Epidermal melanocyte (primary cell): ENCODE data around the gene GPHA2.

ENCODE experiments used
- DNase-seq: peaks from one replicate; pipeline ENCODE4 v3.0.0; 2011; ENCODE audit warnings: low spot score; ENCODE audit not compliant: insufficient read length

Gene GPHA2

DNA sequence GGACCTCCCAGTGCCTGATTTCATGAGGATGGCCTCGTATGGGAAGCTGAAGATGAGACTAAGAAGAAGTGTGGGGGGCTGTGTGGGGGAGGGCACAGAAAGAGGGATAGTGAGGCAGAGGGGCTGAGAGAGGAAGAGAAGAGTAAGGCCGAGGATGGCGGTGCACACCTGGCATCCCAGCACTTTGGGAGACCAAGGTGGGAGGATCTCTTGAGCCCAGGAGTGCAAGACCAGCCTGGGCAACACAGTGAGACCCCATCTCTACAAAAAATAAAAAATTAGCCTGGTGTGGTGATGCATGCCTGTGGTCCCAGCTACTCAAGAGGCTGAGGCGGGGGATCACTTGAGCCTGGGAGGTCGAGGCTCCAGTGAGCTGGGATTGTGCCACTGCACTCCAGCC, 43.8 kb downstream of the GPHA2 start:
- no peak for DNase-seq

- no peak for DNase-seq
Observed at GRCh38 chr11:64891215-64891848, 44.4 kb downstream of the GPHA2 start.

DNA sequence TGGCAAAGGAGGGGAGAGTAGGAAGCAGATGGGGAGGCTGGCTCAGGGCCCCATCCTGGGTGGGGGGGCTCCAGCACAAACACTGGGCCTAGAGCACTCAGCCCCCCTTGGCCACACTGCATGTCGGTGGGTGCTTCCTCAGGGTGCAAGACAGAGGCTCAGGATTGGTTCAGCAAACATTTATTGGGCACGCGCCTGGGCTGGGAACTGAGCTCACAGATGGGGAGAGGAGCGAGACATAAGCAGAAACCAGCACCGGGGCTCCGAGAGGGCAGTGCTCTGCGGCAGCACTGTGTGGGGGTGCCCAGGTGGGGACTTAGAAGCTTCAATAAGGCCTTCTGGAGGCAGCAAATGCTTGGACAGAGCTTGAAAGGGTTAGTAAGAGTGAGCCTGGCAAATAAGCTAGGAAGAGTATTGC, 45.2 kb downstream of the GPHA2 start:
- no peak for DNase-seq

- DNase-seq, result no peak
Observed at GRCh38 chr11:64888729-64889511, 46.8 kb downstream of the GPHA2 start.

GRCh38 chr11:64888406-64888728, 47.3 kb downstream of the GPHA2 start:
- no peak for DNase-seq

DNA sequence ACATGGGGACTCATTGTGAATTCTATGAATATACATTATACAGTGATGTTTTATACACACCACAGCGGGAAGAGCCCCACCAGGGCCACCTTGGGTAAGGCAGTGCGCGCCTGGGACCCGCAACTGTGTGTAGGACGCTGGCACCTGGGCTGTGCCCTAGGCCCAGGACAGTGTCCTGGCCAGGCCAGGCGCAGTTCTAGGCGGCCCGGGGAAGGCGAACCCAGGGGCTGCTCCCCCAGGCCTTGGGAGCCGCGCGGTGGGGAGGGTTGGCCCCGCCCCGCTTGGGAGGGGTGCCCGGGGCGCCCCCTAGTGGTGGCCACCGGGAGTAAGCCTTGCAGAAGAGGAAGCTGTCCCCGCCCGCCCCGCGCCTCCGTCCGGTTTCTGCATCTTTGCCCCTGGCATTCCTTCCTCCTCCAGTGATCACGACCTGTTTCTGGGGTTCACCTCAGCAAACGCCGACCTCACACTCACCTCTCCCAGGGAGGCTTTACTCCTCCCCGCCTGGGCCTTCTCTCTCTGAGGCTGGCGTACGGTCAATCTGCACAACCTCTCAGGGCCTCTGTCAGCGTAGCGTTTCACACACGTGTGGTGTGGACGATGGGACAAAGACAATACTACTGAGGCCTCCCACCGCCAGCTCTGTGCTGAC, 47.8 kb downstream of the GPHA2 start:
- peak; percentile 79 for DNase-seq

- no peak for DNase-seq
Observed at GRCh38 chr11:64887234-64887756, 48.4 kb downstream of the GPHA2 start.

DNA sequence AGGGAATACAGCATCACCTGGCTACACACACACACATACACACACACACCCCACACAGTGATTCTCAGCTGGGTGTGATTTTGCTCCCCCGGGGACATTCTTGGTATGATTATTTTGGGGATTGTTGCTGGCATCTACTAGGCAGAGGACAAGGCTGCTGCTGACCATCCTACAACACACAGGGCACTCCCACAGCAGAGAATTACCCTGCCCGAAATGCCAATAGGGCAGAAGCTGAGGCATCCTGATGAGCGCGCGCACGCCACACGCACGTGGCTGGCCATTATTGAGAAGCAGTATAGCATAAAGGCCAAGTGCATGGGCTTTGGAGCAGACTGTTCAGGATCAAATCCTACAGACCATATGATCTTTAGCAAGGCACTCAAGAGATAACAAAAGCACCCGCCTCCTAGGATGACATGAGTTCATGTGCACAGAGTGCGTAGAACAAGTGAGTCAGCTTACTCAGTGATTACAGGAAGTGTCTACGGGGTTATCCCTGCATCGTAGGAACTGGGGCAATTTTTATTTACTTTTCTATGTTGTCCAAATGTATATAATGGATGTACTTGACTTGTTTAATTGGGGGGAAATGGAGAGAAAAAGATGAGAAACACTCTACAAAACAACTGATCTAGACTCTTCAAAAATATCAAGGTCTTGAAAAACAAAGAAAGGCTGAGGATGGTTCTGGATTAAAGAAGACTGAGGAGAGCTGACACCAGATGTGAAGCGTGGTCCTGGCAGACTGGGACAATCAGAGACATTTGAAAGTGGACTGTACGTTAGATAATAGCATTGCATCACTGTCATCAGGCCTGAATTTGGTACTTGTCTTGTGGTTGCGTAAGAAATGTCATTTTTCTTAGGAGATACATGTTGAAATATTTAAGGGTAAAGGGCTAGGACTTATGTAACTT, 50.1 kb downstream of the GPHA2 start:
- no peak for DNase-seq
